ENCODE measurements around the gene RRP36.

Gene RRP36

DNA sequence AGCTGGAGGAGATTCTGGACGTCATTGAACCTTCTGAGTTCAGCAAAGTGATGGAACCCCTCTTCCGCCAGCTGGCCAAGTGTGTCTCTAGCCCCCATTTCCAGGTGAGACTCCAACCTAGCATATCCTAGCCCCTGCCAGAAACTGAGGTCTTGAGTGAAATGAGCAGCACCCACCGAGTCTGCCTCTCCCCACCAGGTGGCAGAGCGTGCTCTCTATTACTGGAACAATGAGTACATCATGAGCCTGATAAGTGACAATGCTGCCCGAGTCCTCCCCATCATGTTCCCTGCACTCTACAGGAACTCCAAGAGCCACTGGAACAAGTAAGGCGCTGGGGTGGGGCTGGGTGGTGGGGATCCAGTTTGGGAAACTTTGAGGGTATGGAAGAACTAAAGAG is 12.3 kb upstream of the RRP36 start:
- TF ChIP-seq, protein P1, sequence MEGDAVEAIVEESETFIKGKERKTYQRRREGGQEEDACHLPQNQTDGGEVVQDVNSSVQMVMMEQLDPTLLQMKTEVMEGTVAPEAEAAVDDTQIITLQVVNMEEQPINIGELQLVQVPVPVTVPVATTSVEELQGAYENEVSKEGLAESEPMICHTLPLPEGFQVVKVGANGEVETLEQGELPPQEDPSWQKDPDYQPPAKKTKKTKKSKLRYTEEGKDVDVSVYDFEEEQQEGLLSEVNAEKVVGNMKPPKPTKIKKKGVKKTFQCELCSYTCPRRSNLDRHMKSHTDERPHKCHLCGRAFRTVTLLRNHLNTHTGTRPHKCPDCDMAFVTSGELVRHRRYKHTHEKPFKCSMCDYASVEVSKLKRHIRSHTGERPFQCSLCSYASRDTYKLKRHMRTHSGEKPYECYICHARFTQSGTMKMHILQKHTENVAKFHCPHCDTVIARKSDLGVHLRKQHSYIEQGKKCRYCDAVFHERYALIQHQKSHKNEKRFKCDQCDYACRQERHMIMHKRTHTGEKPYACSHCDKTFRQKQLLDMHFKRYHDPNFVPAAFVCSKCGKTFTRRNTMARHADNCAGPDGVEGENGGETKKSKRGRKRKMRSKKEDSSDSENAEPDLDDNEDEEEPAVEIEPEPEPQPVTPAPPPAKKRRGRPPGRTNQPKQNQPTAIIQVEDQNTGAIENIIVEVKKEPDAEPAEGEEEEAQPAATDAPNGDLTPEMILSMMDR (IDR thresholded peaks at IDR 0.05; ENCODE audit: extremely low read depth, missing control alignments), result peak; percentile 47
- peak; percentile 37 for DNase-seq (ENCODE audit: low spot score)

DNA sequence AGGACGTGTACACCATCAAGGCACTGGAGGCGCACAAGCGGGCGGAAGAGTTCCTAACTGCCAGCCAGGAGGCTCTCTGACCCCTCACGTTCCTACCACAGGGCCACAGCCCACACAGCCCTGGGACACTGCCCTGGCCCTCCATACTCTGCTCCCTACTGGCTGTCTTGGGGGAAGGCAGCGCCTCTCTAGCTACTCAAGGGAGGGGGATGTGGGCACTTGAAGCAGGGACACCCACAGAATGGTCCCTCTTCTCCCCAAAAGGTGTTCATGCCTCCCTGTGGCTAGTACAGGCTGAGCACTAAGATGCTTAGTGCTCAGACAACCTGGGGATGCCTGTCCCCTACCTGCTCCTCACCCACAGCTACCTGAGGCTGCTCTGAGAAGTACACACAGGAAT is 10.2 kb upstream of the RRP36 start:
- TF ChIP-seq, protein P1 (IDR thresholded peaks at IDR 0.05; ENCODE audit: extremely low read depth, missing control alignments), result no peak
- DNase-seq (ENCODE audit: low spot score), result no peak

DNA sequence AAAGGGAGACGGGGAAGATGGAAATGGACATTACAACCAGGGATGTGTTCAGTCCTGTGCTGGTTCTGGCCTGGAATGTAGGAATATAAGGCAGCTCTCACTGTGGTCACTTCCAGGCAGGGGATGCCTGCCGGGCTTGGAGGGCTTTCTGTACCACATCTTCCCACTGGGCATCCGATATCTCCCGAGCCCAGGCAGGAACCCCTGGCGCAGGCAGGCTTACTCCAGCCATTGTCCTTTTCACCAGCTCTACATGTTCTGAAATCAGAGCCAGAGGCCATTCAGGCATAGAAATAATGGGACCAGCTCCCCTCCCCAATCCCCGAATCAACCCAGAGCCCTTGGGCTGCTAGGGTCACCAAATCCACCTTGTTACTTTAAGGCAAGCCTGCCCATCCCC is 9.1 kb upstream of the RRP36 start:
- TF ChIP-seq, protein P1 (IDR thresholded peaks at IDR 0.05; ENCODE audit: extremely low read depth, missing control alignments), result no peak
- DNase-seq (ENCODE audit: low spot score), result no peak

DNA sequence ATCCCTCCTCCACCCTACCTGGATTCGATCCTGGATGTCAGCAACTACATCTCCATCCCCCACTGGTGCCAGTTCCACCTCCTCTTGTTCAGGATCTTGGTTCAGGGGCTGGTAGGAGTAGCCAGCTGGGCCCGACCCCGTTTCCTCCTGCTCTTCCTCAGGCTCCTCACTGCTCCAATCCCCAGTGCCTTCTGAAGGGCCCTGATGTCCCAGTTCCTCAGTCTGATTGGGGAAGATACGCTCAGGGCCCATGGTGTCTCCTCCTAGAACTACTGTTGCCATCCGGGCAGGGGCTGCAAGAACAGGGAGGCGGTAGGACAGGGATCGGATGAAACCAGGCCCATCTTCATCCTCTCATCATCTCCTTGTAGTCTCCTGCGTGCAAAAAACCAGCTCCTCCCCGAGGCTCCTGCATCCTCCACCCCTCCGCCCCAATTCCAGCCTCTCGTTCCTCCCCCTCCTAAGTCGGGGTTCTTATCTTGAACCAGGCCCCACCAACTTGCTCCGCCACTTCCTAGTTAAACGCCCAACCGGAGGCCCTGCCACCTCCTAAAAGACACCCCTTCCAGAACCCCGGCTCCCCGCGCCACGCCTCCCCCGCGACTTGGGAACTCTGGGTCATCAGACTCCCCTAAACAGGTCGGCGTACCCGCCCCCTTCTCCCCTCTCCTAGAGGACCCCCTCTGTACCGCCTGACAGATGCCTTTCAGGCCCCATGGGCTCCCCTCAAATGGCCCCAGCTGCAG is 8.2 kb upstream of the RRP36 start:
- TF ChIP-seq, protein P1 (IDR thresholded peaks at IDR 0.05; ENCODE audit: extremely low read depth, missing control alignments), result no peak
- DNase-seq (ENCODE audit: low spot score), result no peak

DNA sequence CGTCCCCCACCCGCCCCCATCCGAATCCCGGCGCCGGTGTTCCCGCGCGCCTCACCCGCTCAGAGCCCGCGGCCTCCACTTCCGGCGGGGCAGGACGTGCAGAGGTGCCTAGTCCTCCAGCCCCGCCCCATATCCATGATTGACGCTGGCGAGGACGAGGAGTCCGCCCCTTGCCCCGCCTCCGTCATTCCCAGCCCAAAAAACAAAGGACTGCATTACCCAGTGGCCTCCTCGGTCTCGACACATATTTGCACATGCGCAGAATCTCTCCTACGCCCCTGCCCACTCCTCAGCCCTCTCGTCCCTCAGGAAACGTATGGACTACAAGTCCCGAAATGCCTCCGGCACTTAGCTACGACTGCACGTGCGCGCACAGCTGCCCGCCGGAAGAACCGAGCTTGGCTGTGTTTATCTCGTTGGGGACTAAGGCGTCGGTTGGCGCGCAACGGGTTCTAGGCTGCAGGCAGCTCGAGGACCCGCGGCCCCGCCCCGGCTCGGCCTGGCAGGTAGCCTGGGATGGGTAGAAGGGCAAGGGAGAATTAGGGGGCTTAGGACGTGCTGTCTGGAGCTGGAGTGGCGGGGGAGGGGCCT is 7.5 kb upstream of the RRP36 start, which contains the start of the genes KLHDC3 and MEA1:
TSS of gene KLHDC3 (plus strand) at position 407 of the 591 bp plus-strand sequence. CDS start 2,944 bp downstream, outside the sequence.
TSS of gene MEA1 (minus strand) at position 104 of the 591 bp plus-strand sequence. CDS start 133 bp downstream, outside the sequence.
- DNase-seq (ENCODE audit: low spot score), result peak; percentile 99
- TF ChIP-seq, protein P1 (IDR thresholded peaks at IDR 0.05; ENCODE audit: extremely low read depth, missing control alignments), result no peak

DNA sequence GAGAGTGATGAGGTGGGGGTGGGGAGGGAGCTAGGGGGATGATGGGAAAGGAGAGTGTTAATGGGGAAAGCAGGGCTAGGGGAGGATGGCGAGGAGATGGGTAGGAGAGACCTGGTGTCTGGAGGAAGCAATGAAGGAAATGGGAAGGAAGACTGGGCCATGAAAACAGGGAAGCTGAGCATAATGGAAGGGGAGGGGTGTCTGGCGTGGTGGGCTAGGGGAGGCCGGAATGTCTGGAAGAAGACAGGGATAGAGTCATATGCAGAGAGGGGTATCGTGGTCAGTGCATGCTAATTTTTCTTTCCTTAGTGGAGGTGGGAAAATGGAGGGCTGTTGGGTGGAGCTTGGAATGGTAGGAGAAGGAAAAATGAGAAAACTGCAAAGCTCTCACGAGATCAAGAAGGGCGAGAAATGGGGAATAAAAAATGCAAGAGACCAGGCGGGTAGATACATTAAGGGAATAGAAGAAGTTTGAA is 7.0 kb upstream of the RRP36 start:
- no peak for DNase-seq (ENCODE audit: low spot score)
- TF ChIP-seq, protein P1 (IDR thresholded peaks at IDR 0.05; ENCODE audit: extremely low read depth, missing control alignments), result no peak
